Activated T-helper 9 cell treated with anti-CD3 and anti-CD28 coated beads, Interleukin-2, amount 50 U/mL, for 16 hours (primary cell): ENCODE measurements around the gene ALB.

ENCODE experiments used
- DNase-seq: peaks from one replicate; pipeline ENCODE4 v3.0.0-alpha.2; 2020; ENCODE audit warnings: low read depth

The ALB gene

DNA sequence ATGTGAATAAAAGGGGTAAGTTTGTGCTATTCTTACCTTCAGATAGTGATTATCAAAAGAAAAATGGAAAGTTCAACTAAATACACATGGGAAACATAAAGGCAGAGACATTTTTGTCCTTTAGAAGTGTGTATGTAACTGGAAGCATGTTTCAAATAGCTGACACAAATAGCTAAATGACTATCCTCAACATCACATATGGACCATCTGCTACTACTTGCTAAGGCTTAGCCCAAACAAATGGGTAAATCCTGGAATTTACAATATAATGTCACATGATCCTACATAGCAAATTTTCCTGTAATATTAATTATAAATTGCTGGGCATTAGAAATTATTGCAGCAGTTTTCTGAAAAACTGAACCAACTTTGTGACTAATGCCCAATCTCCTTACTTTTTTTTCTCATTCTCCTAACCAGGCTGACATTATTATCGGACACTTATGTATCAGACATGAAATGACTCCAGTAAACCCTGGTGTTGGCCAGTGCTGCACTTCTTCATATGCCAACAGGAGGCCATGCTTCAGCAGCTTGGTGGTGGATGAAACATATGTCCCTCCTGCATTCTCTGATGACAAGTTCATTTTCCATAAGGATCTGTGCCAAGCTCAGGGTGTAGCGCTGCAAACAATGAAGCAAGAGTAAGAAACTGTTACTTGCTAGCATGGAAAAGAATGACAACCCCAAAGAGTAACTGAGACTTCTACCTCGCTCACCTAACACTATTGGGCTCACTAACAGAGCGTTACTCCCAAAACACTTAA is 48.1 kb downstream of the ALB start:
- no peak for DNase-seq

DNA sequence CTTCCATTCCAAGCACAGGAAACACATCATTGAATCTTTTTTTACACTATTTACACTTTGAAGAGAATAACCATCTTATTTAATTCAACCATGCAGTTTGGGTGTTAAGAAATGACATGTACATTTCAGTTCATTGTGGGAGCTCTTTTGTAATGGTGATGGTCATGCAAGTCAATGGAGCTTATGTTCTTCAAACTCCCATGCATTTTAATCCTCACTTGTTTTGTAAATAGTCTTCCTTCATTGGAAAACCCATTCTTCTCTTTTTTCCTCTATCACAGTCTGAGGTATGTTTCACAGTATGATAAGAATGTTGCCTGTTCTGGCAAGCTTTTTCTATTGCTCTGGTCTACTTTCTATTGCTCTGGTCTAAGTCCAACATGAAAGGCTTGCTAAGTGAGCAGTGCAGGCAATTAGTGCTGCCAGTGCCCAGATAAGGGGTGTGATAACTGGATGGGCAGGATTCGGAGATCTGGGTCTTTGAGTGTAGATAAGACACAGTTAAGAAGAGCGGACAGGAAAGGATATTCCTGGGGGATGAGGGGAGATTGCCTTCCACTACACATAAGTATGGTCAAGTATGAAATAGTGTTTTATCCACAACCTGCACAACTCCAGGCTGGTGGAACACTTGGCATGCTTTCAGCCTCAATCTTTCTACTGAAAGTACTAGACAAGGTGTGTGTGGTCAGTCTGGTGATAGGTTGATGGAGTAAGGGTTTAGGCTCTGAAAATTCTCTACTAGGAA is 49.0 kb downstream of the ALB start:
- DNase-seq = no peak

DNA sequence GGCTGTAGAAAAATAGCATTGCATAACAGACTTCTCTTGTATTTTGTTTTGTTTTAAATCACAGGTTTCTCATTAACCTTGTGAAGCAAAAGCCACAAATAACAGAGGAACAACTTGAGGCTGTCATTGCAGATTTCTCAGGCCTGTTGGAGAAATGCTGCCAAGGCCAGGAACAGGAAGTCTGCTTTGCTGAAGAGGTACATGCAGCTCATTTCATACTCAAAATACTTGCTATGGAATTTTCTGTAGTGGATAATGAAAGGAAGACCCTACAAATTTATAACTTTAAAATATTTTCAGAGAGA is 49.6 kb downstream of the ALB start:
- DNase-seq = no peak

DNA sequence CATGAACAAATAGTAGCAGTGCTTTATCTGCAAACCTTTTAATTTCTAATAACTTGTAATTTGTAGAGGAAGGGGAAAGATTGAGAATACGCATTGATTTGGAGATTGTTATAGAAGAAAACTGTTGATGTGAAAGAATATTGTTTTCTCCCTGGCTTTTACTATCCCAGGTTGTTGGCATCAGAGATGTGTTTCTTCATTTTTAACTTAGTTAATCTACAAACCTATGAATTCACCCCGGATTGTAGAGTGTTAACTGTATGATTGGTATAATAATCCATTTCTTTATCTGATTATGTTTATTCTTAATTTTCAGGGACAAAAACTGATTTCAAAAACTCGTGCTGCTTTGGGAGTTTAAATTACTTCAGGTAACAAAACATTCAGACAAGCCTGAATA is 50.8 kb downstream of the ALB start:
- no peak for DNase-seq

DNA sequence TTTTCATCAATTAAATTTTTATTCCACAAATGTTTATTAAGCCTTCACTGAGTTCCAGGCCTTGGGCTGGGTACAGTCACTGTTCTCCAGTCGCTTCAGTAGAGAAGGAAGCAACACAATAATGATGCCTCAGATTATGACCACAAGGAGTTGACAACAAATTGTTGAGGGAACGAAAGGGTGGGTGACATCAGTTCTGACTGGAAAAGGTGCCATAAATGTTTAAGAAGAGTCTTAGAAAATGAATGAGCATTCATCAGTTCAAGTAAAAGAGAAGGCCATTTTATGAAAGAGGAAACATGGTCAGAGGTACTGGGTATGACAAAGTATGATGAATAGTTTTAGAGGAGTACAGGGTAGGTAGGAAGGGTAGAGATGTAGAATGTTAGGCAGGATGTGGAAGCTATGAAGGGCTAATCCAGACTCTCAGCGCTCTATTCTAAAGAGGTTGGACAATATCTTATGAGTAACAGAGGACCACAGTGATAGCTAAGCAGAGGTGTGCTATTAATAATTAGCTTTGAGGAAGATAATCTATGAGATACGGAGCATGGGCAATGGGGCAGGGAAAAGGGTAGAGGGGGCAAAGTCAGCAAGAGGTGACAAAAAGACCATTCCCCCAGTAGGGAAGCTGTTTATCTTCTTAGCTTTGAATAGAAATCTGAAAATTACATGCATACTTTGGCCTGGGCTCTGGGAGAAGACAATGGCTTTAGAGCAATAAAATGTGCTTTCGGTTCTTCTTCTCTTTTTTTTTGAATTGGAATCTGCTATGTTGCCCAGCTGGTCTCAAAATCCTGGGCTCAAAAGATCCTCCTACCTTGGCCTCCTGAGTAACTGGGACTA is 52.3 kb downstream of the ALB start:
- DNase-seq = no peak

DNA sequence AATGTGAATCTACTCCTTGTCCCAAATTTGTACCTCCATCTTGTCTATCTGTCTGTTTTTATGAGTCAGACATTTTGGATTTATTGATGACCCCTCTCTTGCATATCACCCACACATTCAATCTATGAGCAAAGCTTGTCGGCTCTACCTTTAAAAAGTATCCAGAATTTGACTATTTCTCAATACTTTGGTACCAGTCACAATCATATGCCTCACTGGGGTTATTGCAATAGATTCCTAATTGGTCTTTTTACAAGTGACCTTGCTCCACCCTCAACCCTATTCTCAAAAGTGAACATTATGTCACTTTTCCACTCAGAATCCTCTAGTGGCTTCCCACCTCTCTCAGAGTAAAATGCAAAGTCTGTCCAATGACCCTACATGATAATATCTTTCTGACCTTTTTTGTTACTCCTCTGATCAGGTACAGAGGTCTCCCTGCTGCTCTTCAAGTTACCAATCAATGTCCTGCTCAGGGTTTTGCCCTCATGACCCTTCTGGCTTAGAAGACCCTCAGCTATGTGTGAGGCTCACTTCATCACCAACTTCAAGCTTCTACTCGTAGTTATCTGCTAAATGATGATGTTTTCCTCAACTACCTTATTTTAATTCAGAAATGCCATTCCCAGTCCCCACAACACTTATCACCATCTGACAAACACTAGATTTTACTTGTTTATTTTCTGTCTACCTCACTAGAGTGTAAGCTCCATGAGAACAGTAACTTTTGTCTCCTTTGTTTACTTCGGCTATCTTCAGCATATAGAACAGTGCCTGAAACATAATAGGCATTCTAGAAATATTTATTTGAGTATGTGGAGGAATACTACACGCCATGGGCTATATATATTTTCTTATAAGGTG is 54.3 kb downstream of the ALB start:
- no peak for DNase-seq

DNA sequence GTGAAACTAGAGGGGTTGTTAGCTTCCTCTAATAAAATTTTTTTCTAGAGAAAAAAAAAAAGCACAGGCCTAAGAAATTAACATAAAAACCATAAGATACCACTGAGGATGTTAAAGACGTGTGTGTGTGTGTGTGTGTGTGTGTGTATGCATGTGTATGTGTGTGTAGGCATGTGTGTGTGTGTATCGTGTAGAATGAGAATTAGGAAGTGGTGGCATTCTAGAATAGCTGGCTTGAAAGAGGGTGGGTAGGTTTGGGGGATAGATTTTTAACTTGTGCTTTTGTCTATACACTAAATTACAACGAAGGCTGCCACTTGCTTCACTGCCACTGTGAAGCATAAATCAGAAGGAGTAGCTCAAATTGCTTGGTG is 54.9 kb downstream of the ALB start:
- DNase-seq = no peak

DNA sequence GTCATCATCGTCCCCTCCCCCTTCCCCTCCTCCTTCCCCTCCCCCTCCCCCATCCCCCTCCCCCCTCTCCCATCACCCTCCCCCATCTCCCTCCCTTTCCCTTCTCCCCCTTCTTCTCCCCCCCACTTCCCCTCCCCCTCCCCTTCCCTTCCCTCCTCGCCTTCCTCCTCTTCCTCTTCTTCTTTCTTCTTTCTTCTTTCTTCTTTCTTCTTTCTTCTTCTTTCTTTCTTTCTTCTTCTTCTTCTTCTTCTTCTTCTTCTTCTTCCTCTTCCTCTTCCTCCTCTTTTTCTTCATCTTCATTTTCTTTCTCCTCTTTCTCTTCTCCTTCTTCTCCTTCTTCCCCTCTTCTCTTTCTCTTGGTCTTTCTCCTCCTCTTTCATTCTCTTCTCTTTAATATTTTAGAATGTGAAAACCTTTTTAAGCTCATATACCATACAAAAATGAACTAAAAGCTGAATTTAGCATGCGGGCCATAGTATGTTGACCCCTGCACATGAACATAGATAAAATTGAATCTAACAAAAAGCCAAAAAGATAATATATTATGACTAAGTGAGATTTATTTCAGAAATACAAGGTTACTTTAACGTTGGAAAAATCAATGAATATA is 56.9 kb downstream of the ALB start:
- no peak for DNase-seq

DNA sequence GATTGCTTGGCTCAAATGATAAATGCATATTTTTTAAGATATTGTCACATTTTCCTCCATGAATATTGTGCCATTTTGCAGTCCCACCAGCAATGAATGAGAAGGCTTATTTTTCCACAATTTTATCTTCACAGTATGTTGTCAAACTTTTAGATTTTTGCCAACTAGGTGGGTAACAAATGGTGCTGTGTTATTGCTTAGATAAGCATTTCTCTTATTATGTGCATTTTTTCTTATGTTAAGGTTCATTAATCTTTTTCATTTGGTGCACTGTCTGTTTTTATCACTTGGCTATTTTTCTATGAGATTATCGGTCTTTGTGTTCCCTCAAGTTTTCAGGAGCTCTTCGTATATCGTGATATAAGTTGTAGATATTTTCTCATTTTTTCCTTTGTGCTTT is 64.1 kb downstream of the ALB start:
- DNase-seq = no peak

DNA sequence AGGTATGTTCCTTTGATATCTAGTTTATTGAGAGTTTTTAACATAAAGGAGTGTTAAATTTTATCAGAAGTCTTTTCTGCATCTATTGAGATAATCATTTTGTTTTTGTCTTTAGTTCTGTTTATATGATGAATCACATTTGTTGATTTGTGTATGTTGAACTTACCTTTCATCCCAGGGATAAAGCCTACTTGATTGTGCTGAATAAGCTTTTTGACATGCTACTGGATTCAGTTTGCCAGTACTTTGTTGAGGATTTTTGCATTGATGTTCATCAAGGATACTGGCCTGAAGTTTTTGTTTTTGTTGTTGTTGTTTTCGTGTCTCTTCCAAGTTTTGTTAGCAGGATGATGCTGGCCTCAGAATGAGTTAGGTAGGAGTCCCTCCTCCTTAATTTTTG is 66.6 kb downstream of the ALB start:
- no peak for DNase-seq
